Vagina (tissue), 2 donors: ENCODE data around the gene TSPAN32.

ENCODE experiments used
- POLR2A ChIP-seq, 2 donors: fragments of 450-650 bp; IDR thresholded peaks; one replicate each; pipeline ENCODE4 v1.6.1; 2017; ENCODE audit warnings: antibody characterized with exemption in 2 of 2, mild to moderate bottlenecking in 2 of 2, moderate library complexity in 2 of 2
- POLR2AphosphoS5 ChIP-seq, 2 donors: sonication (generic); formaldehyde crosslinking; IDR thresholded peaks; one replicate each; pipeline ENCODE4 v1.9.0; 2017; ENCODE audit warnings: antibody characterized with exemption in 2 of 2, mild to moderate bottlenecking in 2 of 2, low read depth in 1 of 2; ENCODE audit not compliant: insufficient read depth in 1 of 2
- TF ChIP-seq, protein P1 (sequence below), 3 experiments: fragments of 450-650 bp in 2 of 3; fragments of 200-600 bp in 1 of 3; sonication (generic) in 1 of 3; IDR thresholded peaks; one replicate each; pipeline ENCODE4 v1.5.1; 2017 to 2019; ENCODE audit warnings: antibody characterized with exemption in 3 of 3, mild to moderate bottlenecking in 2 of 3, moderate library complexity in 2 of 3

DNA sequence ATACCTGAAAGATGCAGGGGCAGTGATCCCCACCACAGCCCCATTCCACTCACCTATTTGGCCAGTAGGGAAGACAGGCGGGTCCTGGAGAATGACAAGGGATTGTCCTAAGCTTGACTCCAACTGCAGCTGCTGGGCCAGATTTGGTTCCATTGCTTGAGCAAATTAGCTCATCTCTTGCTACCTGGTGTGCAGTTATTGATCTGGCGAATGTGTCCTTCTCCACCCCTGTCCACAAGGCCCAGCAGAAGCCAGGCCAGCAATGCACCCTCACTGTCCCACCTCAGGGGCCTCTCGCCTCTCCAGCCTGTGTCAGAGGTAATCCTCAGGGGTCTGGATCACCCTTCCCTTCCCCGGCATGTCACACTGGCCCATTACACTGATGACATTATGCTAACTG, 23.3 kb downstream of the TSPAN32 start:
- TF ChIP-seq, protein P1, sequence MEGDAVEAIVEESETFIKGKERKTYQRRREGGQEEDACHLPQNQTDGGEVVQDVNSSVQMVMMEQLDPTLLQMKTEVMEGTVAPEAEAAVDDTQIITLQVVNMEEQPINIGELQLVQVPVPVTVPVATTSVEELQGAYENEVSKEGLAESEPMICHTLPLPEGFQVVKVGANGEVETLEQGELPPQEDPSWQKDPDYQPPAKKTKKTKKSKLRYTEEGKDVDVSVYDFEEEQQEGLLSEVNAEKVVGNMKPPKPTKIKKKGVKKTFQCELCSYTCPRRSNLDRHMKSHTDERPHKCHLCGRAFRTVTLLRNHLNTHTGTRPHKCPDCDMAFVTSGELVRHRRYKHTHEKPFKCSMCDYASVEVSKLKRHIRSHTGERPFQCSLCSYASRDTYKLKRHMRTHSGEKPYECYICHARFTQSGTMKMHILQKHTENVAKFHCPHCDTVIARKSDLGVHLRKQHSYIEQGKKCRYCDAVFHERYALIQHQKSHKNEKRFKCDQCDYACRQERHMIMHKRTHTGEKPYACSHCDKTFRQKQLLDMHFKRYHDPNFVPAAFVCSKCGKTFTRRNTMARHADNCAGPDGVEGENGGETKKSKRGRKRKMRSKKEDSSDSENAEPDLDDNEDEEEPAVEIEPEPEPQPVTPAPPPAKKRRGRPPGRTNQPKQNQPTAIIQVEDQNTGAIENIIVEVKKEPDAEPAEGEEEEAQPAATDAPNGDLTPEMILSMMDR (IDR thresholded peaks at IDR 0.05): no peak
- TF ChIP-seq POLR2A (IDR thresholded peaks at IDR 0.05) (no peak), POLR2AphosphoS5 (IDR thresholded peaks at IDR 0.05; ENCODE audit: insufficient read depth in 1 of 2, low read depth in 1 of 2) (no peak)
